Endothelial cell of umbilical vein (primary cell): ENCODE data around the gene SYNGR4. TPM values are rescaled to one million over a fixed set of nuclear protein-coding genes. Genes with fewer than 3 reads are reported as not detected.

Source experiments
- BruUV-seq: library from RNA; stranded (reverse); fragments of 400-500 nt; replicated peaks from 2 replicates; lab custom pipeline; 2021; lab: Mats Ljungman, UMichigan
- CTCF ChIA-PET: fragments of 300-600, 350-600 bp; sonication (Branson Sonifier 250); formaldehyde crosslinking; loops from one replicate; lab custom pipeline; 2021; ENCODE audit warnings: antibody characterized with exemption, inconsistent platforms; lab: Charles Lee
- POLR2A ChIA-PET: fragments of 300-600, 350-600 bp; sonication (Branson Sonifier 250); formaldehyde crosslinking; loops from one replicate; lab custom pipeline; 2021; ENCODE audit warnings: antibody characterized with exemption, inconsistent platforms; lab: Charles Lee
- DNase-seq: peaks from one replicate; pipeline ENCODE4 v3.0.0-alpha.2; 2011; ENCODE audit warnings: low read depth, low spot score
- FAIRE-seq: peaks from 2 replicates; lab custom pipeline; 2011; peaks lifted over from hg19 to GRCh38; lab: Jason Lieb, UNC
- H2AFZ ChIP-seq: 2 replicates; pipeline ENCODE4 v1.6.0; 2012; ENCODE audit warnings: low read depth, low read length, control low read depth, inconsistent platforms
- H3K27ac ChIP-seq: 2 replicates; pipeline ENCODE4 v1.5.1; 2011; ENCODE audit warnings: low read depth, mild to moderate bottlenecking, control low read depth, low read length, moderate library complexity; ENCODE audit not compliant: insufficient read depth
- H3K27me3 ChIP-seq, 2 experiments: 2 replicates each; pipeline versions ENCODE4 v1.6.0 to v1.6.1; 2011; ENCODE audit warnings: low read length in 2 of 2, mixed read lengths in 1 of 2; ENCODE audit not compliant: control insufficient read depth in 2 of 2, insufficient read depth in 2 of 2
- H3K36me3 ChIP-seq, 2 experiments: 2 replicates in 1 of 2; 3 replicates in 1 of 2; pipeline ENCODE4 v1.5.1; 2011; ENCODE audit warnings: low read length in 2 of 2, mild to moderate bottlenecking in 1 of 2, moderate library complexity in 1 of 2; ENCODE audit not compliant: control insufficient read depth in 2 of 2, insufficient read depth in 2 of 2; ENCODE audit errors: extremely low read depth in 1 of 2
- H3K4me1 ChIP-seq: 3 replicates; pipeline ENCODE4 v1.5.1; 2011; ENCODE audit warnings: mild to moderate bottlenecking, low read length; ENCODE audit not compliant: control insufficient read depth, insufficient read depth; ENCODE audit errors: extremely low read depth
- H3K4me2 ChIP-seq: 2 replicates; pipeline ENCODE4 v1.6.1; 2011; ENCODE audit warnings: low read length, control low read depth, mixed read lengths; ENCODE audit not compliant: insufficient read depth
- H3K4me3 ChIP-seq, 3 experiments: fragments of 200-600 bp in 1 of 3; sonication (generic), shearing (Covaris generic) in 1 of 3; replicated peaks in 1 of 3; 2 replicates each; pipeline ENCODE4 v1.5.1; 2011 to 2016; ENCODE audit warnings: control low read depth in 3 of 3, low read length in 3 of 3, mild to moderate bottlenecking in 2 of 3, inconsistent platforms in 1 of 3, low read depth in 1 of 3, moderate library complexity in 1 of 3; ENCODE audit not compliant: insufficient read depth in 1 of 3
- H3K79me2 ChIP-seq: 2 replicates; pipeline ENCODE4 v1.6.0; 2012; ENCODE audit warnings: low read length, inconsistent platforms; ENCODE audit not compliant: control insufficient read depth, insufficient read depth
- H3K9ac ChIP-seq: replicated peaks from 2 replicates; pipeline ENCODE3; 2011; ENCODE audit warnings: low read length, control low read depth; ENCODE audit not compliant: insufficient read depth; ENCODE audit errors: extremely low read depth
- H3K9me1 ChIP-seq: replicated peaks from 3 replicates; pipeline ENCODE4 v1.6.0; 2011; ENCODE audit warnings: mild to moderate bottlenecking, low read length; ENCODE audit not compliant: control insufficient read depth, insufficient read depth; ENCODE audit errors: extremely low read depth
- H3K9me3 ChIP-seq: replicated peaks from 2 replicates; pipeline ENCODE4 v1.5.1; 2012; ENCODE audit warnings: low read length, inconsistent platforms; ENCODE audit not compliant: control insufficient read depth, insufficient read depth
- H4K20me1 ChIP-seq: replicated peaks from 2 replicates; pipeline ENCODE3; 2011; ENCODE audit warnings: mild to moderate bottlenecking, low read length; ENCODE audit not compliant: control insufficient read depth, insufficient read depth; ENCODE audit errors: extremely low read depth
- FOS ChIP-seq: IDR thresholded peaks from 2 replicates; pipeline ENCODE4 v1.6.1; 2011; ENCODE audit warnings: mild to moderate bottlenecking, low read length, moderate library complexity, borderline replicate concordance; ENCODE audit not compliant: insufficient read depth
- GATA2 ChIP-seq: IDR thresholded peaks from 2 replicates; pipeline ENCODE4 v1.7.0; 2011; ENCODE audit warnings: low read depth, mild to moderate bottlenecking, moderate library complexity, mixed read lengths, low read length; ENCODE audit not compliant: insufficient read length, insufficient read depth
- MYC ChIP-seq: IDR thresholded peaks from one replicate; pipeline ENCODE4 v1.6.1; 2011; ENCODE audit warnings: mild to moderate bottlenecking, low read depth, low read length
- POLR2AphosphoS5 ChIP-seq: IDR thresholded peaks from 2 replicates; pipeline ENCODE4 v1.6.1; 2012; ENCODE audit warnings: low read depth, mild to moderate bottlenecking, control low read depth, low read length, moderate library complexity; ENCODE audit not compliant: insufficient read depth
- dilution Hi-C: fragments of 300-500 bp; cut with MboI; formaldehyde crosslinking; loops from one replicate; pipeline ENCODE4 v1.15.0; 2019; ENCODE audit warnings: low sequenced_read_pairs; ENCODE audit not compliant: extremely low pct_ligation_motif_present
- intact Hi-C: fragments of 100-400 bp; cut with micrococcal nuclease; formaldehyde crosslinking; loops from one replicate; pipeline ENCODE4 v1.10.0; 2022
- polyA plus RNA-seq, 4 experiments: library from polyadenylated mRNA; depleted of rRNA in 3 of 4; stranded (reverse) in 3 of 4; unstranded in 1 of 4; fragments of >200 nt; gene quantifications; 2 replicates each; pipeline versions ENCODE4 v1.2.1 to v1.2.3, GENCODE V29; 2011 to 2012; ENCODE audit warnings: missing spikeins in 1 of 4
- total RNA-seq: library from RNA; stranded (reverse); gene quantifications from 2 replicates; pipeline ENCODE4 v1.2.3, GENCODE V29; 2021
- TF ChIP-seq, protein P1 (sequence below), 2 donors: IDR thresholded peaks; 1 replicate in 1 of 2; 2 replicates in 1 of 2; pipeline ENCODE4 v1.5.1; 2011; ENCODE audit warnings: low read length in 2 of 2, mild to moderate bottlenecking in 2 of 2, moderate library complexity in 2 of 2, control low read depth in 1 of 2, inconsistent platforms in 1 of 2, low read depth in 1 of 2; ENCODE audit not compliant: insufficient read depth in 1 of 2; ENCODE audit errors: extremely low read depth in 1 of 2

SYNGR4 gene
- total and polyA plus RNA-seq, 2 donors (not counting 3 experiments of a cell fraction or from before 2014, with no cell fraction given) = not detected

DNA sequence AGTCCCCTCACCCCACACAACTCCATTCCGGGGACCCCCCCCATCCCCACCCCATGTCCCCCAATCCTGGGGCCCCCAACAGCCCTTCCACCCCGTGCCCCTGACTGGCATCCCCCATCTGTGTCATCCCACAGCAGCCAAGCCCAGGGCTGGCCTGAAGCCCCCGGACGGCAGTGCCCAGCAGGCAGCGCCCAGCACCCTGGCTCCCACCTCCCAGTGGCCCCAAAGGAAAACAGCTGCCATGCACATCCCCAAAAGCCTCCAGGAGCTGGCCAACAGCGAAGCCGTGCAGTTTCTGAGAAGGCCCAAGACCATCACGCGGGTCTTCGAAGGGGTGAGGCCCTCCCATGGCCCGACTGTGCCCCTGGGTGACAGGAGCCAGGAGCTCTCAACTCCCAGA lies 1.4 kb downstream of the SYNGR4 start:
- TF ChIP-seq MYC (no peak), FOS (no peak)
- Histone ChIP-seq H3K4me1 (peaks cover 8% of the 10 kb centered on the region), H4K20me1 (no peaks in the 10 kb centered on the region), H3K4me3 (no peak overlapping the region), H3K9ac (no peak overlapping the region), H3K79me2 (no peaks in the 10 kb centered on the region), H3K27me3 (no peaks in the 10 kb centered on the region), H2AFZ (no peak overlapping the region), H3K36me3 (no peaks in the 10 kb centered on the region), H3K9me3 (no peaks in the 10 kb centered on the region), H3K9me1 (no peaks in the 10 kb centered on the region), H3K4me2 (no peak overlapping the region), H3K27ac (no peak overlapping the region)
- CTCF ChIA-PET = interaction anchor here (0.9 kb wide), 1 partner anchor 26 kb away, joined by 4 read pairs; the partner anchor contains the start of gene KDELR1
- DNase-seq = no peak
- no peak for FAIRE-seq
- dilution Hi-C loops = no loop called here
- intact Hi-C loops = loop anchor here (2.0 kb wide), 1 partner anchor 45 kb away; a partner anchor contains a TSS
- no TSS peak for BruUV-seq
- POLR2A ChIA-PET = no interaction called here

DNA sequence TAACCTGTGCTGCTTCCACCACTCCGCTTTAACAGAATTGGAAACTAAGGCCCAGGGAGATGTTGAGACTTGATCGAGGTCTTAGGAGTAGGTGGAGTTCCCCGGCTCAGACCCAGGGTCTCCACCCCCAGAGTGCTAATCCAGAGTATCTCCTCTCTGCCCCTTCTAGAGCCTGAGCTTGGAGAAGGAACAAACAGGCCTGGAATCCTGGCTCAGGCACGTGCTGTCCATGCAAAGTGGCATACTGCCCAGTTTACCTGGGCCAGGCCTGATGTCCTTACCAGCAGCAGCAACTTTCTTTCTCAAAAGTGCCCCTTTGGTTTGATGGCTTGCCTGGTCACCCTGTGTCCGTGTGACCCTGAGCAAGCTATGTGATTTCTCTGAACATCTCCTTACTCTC lies 3.7 kb downstream of the SYNGR4 start:
- H3K9ac ChIP-seq = no peak overlapping the region
- H3K27me3 ChIP-seq = no peaks in the 10 kb centered on the region
- no peaks in the 10 kb centered on the region for H4K20me1 ChIP-seq
- FAIRE-seq (peak; percentile 8), DNase-seq (no peak)
- H3K79me2 ChIP-seq = no peaks in the 10 kb centered on the region
- H2AFZ ChIP-seq = no peak overlapping the region
- H3K9me3 ChIP-seq = no peaks in the 10 kb centered on the region
- no TSS peak for BruUV-seq
- no peak for TF ChIP-seq POLR2AphosphoS5
- no peak for TF ChIP-seq FOS
- no peak for TF ChIP-seq MYC
- no peak for TF ChIP-seq GATA2
- TF ChIP-seq, protein P1, sequence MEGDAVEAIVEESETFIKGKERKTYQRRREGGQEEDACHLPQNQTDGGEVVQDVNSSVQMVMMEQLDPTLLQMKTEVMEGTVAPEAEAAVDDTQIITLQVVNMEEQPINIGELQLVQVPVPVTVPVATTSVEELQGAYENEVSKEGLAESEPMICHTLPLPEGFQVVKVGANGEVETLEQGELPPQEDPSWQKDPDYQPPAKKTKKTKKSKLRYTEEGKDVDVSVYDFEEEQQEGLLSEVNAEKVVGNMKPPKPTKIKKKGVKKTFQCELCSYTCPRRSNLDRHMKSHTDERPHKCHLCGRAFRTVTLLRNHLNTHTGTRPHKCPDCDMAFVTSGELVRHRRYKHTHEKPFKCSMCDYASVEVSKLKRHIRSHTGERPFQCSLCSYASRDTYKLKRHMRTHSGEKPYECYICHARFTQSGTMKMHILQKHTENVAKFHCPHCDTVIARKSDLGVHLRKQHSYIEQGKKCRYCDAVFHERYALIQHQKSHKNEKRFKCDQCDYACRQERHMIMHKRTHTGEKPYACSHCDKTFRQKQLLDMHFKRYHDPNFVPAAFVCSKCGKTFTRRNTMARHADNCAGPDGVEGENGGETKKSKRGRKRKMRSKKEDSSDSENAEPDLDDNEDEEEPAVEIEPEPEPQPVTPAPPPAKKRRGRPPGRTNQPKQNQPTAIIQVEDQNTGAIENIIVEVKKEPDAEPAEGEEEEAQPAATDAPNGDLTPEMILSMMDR (IDR thresholded peaks at IDR 0.05; ENCODE audit: extremely low read depth in 1 of 2, insufficient read depth in 1 of 2, low read depth in 1 of 2, low read length in 2 of 2) = no peak
- no peaks in the 10 kb centered on the region for H3K36me3 ChIP-seq
- CTCF ChIA-PET = no interaction called here
- H3K4me1 ChIP-seq = peaks cover 8% of the 10 kb centered on the region
- no peak overlapping the region for H3K27ac ChIP-seq
- POLR2A ChIA-PET = no interaction called here
- no peaks in the 10 kb centered on the region for H3K9me1 ChIP-seq
- H3K4me2 ChIP-seq = no peak overlapping the region
- intact Hi-C loops (no loop called here), dilution Hi-C loops (no loop called here)
- H3K4me3 ChIP-seq = no peak overlapping the region
